GM12878 (cell line): ENCODE data around the gene MTHFD1. TPM values are rescaled to one million over a fixed set of nuclear protein-coding genes. Genes with fewer than 3 reads are reported as not detected.

Experiments used
- BHLHE40 ChIP-seq, 2 experiments: fragments of 450-650 bp in 1 of 2; IDR thresholded peaks; 2 replicates each; pipeline ENCODE4 v1.6.1; 2011 to 2017; ENCODE audit warnings: low read depth in 2 of 2, borderline replicate concordance in 1 of 2, improper control_type of control experiment in 1 of 2, low read length in 1 of 2, mild to moderate bottlenecking in 1 of 2
- CBX3 ChIP-seq: fragments of 200-600 bp; sonication (generic); IDR thresholded peaks from 2 replicates; pipeline ENCODE4 v1.6.1; 2016; ENCODE audit warnings: low read depth, borderline replicate concordance
- CBX5 ChIP-seq: sonication (generic); IDR thresholded peaks from 2 replicates; pipeline ENCODE4 v1.6.1; 2016; ENCODE audit warnings: low read depth, moderate library complexity, mild to moderate bottlenecking, inconsistent platforms
- EP300 ChIP-seq, 2 experiments: fragments of 150-350 bp in 1 of 2; IDR thresholded peaks; 2 replicates each; pipeline ENCODE4 v1.6.1; 2011 to 2012; ENCODE audit warnings: low read depth in 2 of 2, low read length in 2 of 2, borderline replicate concordance in 1 of 2, improper control_type of control experiment in 1 of 2, inconsistent platforms in 1 of 2; ENCODE audit not compliant: control insufficient read depth in 1 of 2
- HCFC1 ChIP-seq: fragments of 150-350 bp; IDR thresholded peaks from 2 replicates; pipeline ENCODE4 v1.6.1; 2014; ENCODE audit warnings: low read length
- MEF2A ChIP-seq: IDR thresholded peaks from 2 replicates; pipeline ENCODE4 v1.6.1; 2011; ENCODE audit warnings: low read depth, mild to moderate bottlenecking, low read length, moderate library complexity; ENCODE audit not compliant: insufficient read depth
- MEF2B ChIP-seq: fragments of 450-650 bp; IDR thresholded peaks from 2 replicates; pipeline ENCODE4 v1.6.1; 2018; ENCODE audit warnings: mild to moderate bottlenecking, moderate library complexity; ENCODE audit not compliant: partially characterized antibody, poor library complexity, severe bottlenecking
- NBN ChIP-seq: fragments of 450-650 bp; IDR thresholded peaks from 2 replicates; pipeline ENCODE4 v1.6.1; 2016
- NFYB ChIP-seq: IDR thresholded peaks from 2 replicates; pipeline ENCODE4 v1.6.1; 2011; ENCODE audit warnings: low read depth, mild to moderate bottlenecking, low read length, improper control_type of control experiment, moderate library complexity; ENCODE audit not compliant: insufficient read depth
- NKRF ChIP-seq: fragments of 450-650 bp; conservative IDR thresholded peaks from 2 replicates; pipeline ENCODE4 v1.6.1; 2017; ENCODE audit warnings: mild to moderate bottlenecking, moderate library complexity
- RELB ChIP-seq: fragments of 450-650 bp; IDR thresholded peaks from 2 replicates; pipeline ENCODE4 v1.6.1; 2017; ENCODE audit warnings: low read depth, mild to moderate bottlenecking, moderate library complexity
- RFX5 ChIP-seq: IDR thresholded peaks from 2 replicates; pipeline ENCODE4 v1.6.1; 2011; ENCODE audit warnings: low read depth, low read length, improper control_type of control experiment
- SMAD1 ChIP-seq: fragments of 450-650 bp; IDR thresholded peaks from 2 replicates; pipeline ENCODE4 v1.6.1; 2018; ENCODE audit warnings: mild to moderate bottlenecking, low read depth; ENCODE audit not compliant: partially characterized antibody
- SUPT20H ChIP-seq: IDR thresholded peaks from 2 replicates; pipeline ENCODE4 v1.6.1; 2011; ENCODE audit warnings: low read depth, mild to moderate bottlenecking, low read length, moderate library complexity, borderline replicate concordance; ENCODE audit not compliant: control insufficient read depth
- SUZ12 ChIP-seq: fragments of 200-600 bp; sonication (generic); IDR thresholded peaks from one replicate; pipeline ENCODE4 v1.6.1; 2018; ENCODE audit warnings: antibody characterized with exemption, mild to moderate bottlenecking; ENCODE audit not compliant: unreplicated experiment
- TCF12 ChIP-seq: IDR thresholded peaks from 2 replicates; pipeline ENCODE4 v1.6.1; 2011; ENCODE audit warnings: low read depth, mild to moderate bottlenecking, low read length
- TCF7 ChIP-seq: IDR thresholded peaks from 2 replicates; pipeline ENCODE4 v1.6.1; 2014; ENCODE audit warnings: antibody characterized with exemption, borderline replicate concordance
- WRNIP1 ChIP-seq: IDR thresholded peaks from 2 replicates; pipeline ENCODE4 v1.6.1; 2011; ENCODE audit warnings: low read depth, low read length, improper control_type of control experiment, borderline replicate concordance
- ZNF217 ChIP-seq: fragments of 450-650 bp; IDR thresholded peaks from 2 replicates; pipeline ENCODE4 v1.6.1; 2017; ENCODE audit warnings: antibody characterized with exemption, mild to moderate bottlenecking
- ZNF24 ChIP-seq: fragments of 450-650 bp; IDR thresholded peaks from 2 replicates; pipeline ENCODE4 v1.6.1; 2017; ENCODE audit warnings: antibody characterized with exemption, mild to moderate bottlenecking
- ZNF274 ChIP-seq: IDR thresholded peaks from one replicate; pipeline ENCODE4 v1.8.0; 2011; ENCODE audit not compliant: insufficient read length, insufficient read depth
- ZNF687 ChIP-seq: fragments of 450-650 bp; IDR thresholded peaks from 2 replicates; pipeline ENCODE4 v1.6.1; 2017; ENCODE audit warnings: mild to moderate bottlenecking, moderate library complexity
- polyA plus RNA-seq, 11 experiments: library from polyadenylated mRNA; depleted of rRNA in 4 of 11; unstranded in 6 of 11; stranded (reverse) in 5 of 11; fragments of >200 nt; fragmentation: Nextera tagmentation in 4 of 11; fragmentation: Illumina TruSeq in 1 of 11; extraction: Ambion mirVana in 4 of 11; extraction: Trizol in 1 of 11; gene quantifications; 1 replicate in 1 of 11; 2 replicates in 10 of 11; pipeline versions ENCODE4 v1.2.1 to v1.2.3, GENCODE V29; 2011 to 2016; ENCODE audit warnings: inconsistent platforms in 2 of 11, missing spikeins in 2 of 11, low read depth in 1 of 11
- total RNA-seq, 4 experiments: library from RNA; depleted of rRNA in 3 of 4; stranded (reverse); fragments of >200 nt in 3 of 4; fragmentation: Illumina TruSeq in 1 of 4; extraction: Trizol in 1 of 4; gene quantifications; 2 replicates each; pipeline versions ENCODE4 v1.2.1 to v1.2.3, GENCODE V29; 2013 to 2021

The MTHFD1 gene
- total and polyA plus RNA-seq, 10 of the 15 experiments (the other 5 are each of a cell fraction or from before 2014, with no cell fraction given): 99.3 to 310 (median 173) TPM

- TF ChIP-seq EP300 (IDR thresholded peaks at IDR 0.05; ENCODE audit: borderline replicate concordance in 1 of 2, control insufficient read depth in 1 of 2, low read depth in 2 of 2, low read length in 2 of 2): peak; percentile 82 to 86
- TF ChIP-seq ZNF24: no peak
- TF ChIP-seq NBN: peak; percentile 88
- TF ChIP-seq RFX5: no peak
- TF ChIP-seq TCF12: peak; percentile 69
- peak; percentile 43 for TF ChIP-seq MEF2B
- TF ChIP-seq ZNF274: no peak
- no peak for TF ChIP-seq ZNF217
- TF ChIP-seq SUZ12: no peak
- TF ChIP-seq ZNF687: peak; percentile 95
- TF ChIP-seq WRNIP1: no peak
- TF ChIP-seq RELB: peak; percentile 79
- no peak for TF ChIP-seq CBX3
- peak; percentile 73 to 96 for TF ChIP-seq BHLHE40 (IDR thresholded peaks at IDR 0.05; ENCODE audit: borderline replicate concordance in 1 of 2, low read depth in 2 of 2, low read length in 1 of 2)
- peak; percentile 6; the same call in 1 of the 2 replicates for TF ChIP-seq HCFC1
- TF ChIP-seq TCF7: no peak
- TF ChIP-seq SUPT20H: no peak
- TF ChIP-seq SMAD1: peak; percentile 8
- TF ChIP-seq CBX5: no peak
- TF ChIP-seq NFYB: no peak
- 0 out of 2 replicates have a peak, but pooled peaks have one; percentile 54 for TF ChIP-seq MEF2A
- TF ChIP-seq NKRF: peak; percentile 51; the same call in 1 of the 2 replicates
Observed at GRCh38 chr14:64503434-64504309, 115.5 kb downstream of the MTHFD1 start, which contains the start of gene ZBTB25 (continued).
